IMR-90 (cell line): Measurements from ENCODE around the gene GCSH.

Source experiments
- BHLHE40 ChIP-seq: fragments of 150-350 bp; IDR thresholded peaks from 2 replicates; pipeline ENCODE4 v1.6.1; 2016; ENCODE audit warnings: mild to moderate bottlenecking, low read depth, low read length
- CEBPB ChIP-seq: IDR thresholded peaks from 2 replicates; pipeline ENCODE4 v1.6.1; 2012; ENCODE audit warnings: low read depth, low read length, improper control_type of control experiment
- CTCF ChIP-seq: conservative IDR thresholded peaks from 2 replicates; pipeline ENCODE4 v1.5.1; 2012; ENCODE audit warnings: mild to moderate bottlenecking, low read depth, low read length, improper control_type of control experiment
- ELK1 ChIP-seq: fragments of 150-350 bp; IDR thresholded peaks from 2 replicates; pipeline ENCODE4 v1.6.1; 2016; ENCODE audit warnings: low read depth, mild to moderate bottlenecking, low read length, moderate library complexity, borderline replicate concordance
- FOS ChIP-seq: fragments of 150-350 bp; IDR thresholded peaks from 2 replicates; pipeline ENCODE4 v1.6.1; 2016; ENCODE audit warnings: low read depth, low read length
- MAFK ChIP-seq: IDR thresholded peaks from 2 replicates; pipeline ENCODE4 v1.6.1; 2012; ENCODE audit warnings: low read depth, low read length, improper control_type of control experiment
- MXI1 ChIP-seq: IDR thresholded peaks from 2 replicates; pipeline ENCODE4 v1.6.1; 2012; ENCODE audit warnings: low read depth, mild to moderate bottlenecking, low read length, moderate library complexity, borderline replicate concordance
- POLR2A ChIP-seq: IDR thresholded peaks from 2 replicates; pipeline ENCODE4 v1.6.1; 2012; ENCODE audit warnings: mild to moderate bottlenecking, low read depth, low read length
- RAD21 ChIP-seq: IDR thresholded peaks from 2 replicates; pipeline ENCODE4 v1.6.1; 2012; ENCODE audit warnings: low read length, improper control_type of control experiment
- RFX5 ChIP-seq: IDR thresholded peaks from 2 replicates; pipeline ENCODE4 v1.8.0; 2012; ENCODE audit warnings: low read depth, mild to moderate bottlenecking, low read length, moderate library complexity
- SMC3 ChIP-seq: fragments of 150-350 bp; IDR thresholded peaks from 2 replicates; pipeline ENCODE4 v1.6.1; 2016; ENCODE audit warnings: low read depth, mild to moderate bottlenecking, antibody characterized with exemption, low read length, moderate library complexity
- USF2 ChIP-seq: fragments of 150-350 bp; IDR thresholded peaks from 2 replicates; pipeline ENCODE4 v1.6.1; 2017; ENCODE audit warnings: mild to moderate bottlenecking, antibody characterized with exemption, low read length, low read depth

- TF ChIP-seq MXI1: no peak
- TF ChIP-seq POLR2A: no peak
- TF ChIP-seq CTCF: no peak
- no peak for TF ChIP-seq RFX5
- TF ChIP-seq USF2: no peak
- no peak for TF ChIP-seq CEBPB
- no peak for TF ChIP-seq SMC3
- no peak for TF ChIP-seq FOS
- no peak for TF ChIP-seq RAD21
- no peak for TF ChIP-seq BHLHE40
- no peak for TF ChIP-seq ELK1
- TF ChIP-seq MAFK: no peak
Observed at GRCh38 chr16:81143921-81144471, 47.8 kb upstream of the GCSH start.
